ENCODE results near the gene TBL1X. TPM values are rescaled to one million over a fixed set of nuclear protein-coding genes. Genes with fewer than 3 reads are reported as not detected.

Gene TBL1X
- polyA plus RNA-seq, 3 donors: 12.5 to 19.5 (median 13.8) TPM

GRCh38 chrX:9436812-9437211 lies 28.0 kb upstream of the TBL1X start:
- peak overlapping the region in 1 of 7 donors; percentile 19 for H3K27ac Mint-ChIP-seq
- Histone ChIP-seq H3K4me1 (ENCODE audit: control insufficient read depth in 1 of 2, insufficient read depth in 2 of 2, low read length in 2 of 2) (peaks cover 22 to 31% of the 10 kb centered on the region in 2 donors), H2AFZ (ENCODE audit: insufficient read depth, low read depth, low read length, poor library complexity, severe bottlenecking) (no peak overlapping the region), H3K79me2 (ENCODE audit: insufficient read depth, low read length) (no peaks in the 10 kb centered on the region), H3K27me3 (ENCODE audit: control insufficient read depth in 2 of 2, insufficient read depth in 2 of 2, low read length in 2 of 2) (peaks cover 0 to 6% of the 10 kb centered on the region in 2 donors), H3K27ac (ENCODE audit: low read depth in 1 of 2, low read length in 2 of 2) (no peak overlapping the region), H3K4me2 (replicated peaks; ENCODE audit: extremely low read depth, low read length, poor library complexity, severe bottlenecking) (no peak overlapping the region), H4K20me1 (ENCODE audit: insufficient read depth, low read length) (no peaks in the 10 kb centered on the region), H3K9me3 (replicated peaks in 1 of 2; ENCODE audit: control insufficient read depth in 1 of 2, insufficient read depth in 1 of 2, low read length in 2 of 2) (no peaks in the 10 kb centered on the region), H3K9ac (ENCODE audit: insufficient read depth, low read length, poor library complexity, severe bottlenecking) (no peak overlapping the region), H3K4me3 (replicated peaks in 1 of 3; ENCODE audit: low read depth in 2 of 3, low read length in 3 of 3) (no peak overlapping the region), H3K36me3 (replicated peaks in 1 of 2; ENCODE audit: control insufficient read depth in 1 of 2, insufficient read depth in 2 of 2, low read length in 2 of 2) (no peaks in the 10 kb centered on the region)
- no peak overlapping the region for H3K4me3 Mint-ChIP-seq
- H3K9me3 Mint-ChIP-seq: no peaks in the 10 kb centered on the region
- H3K4me1 Mint-ChIP-seq: peaks cover 33% of the 10 kb centered on the region
- no CpG with 5 or more reads among the region's 1 CpG for WGBS (ENCODE audit: insufficient coverage)
- DNase-seq: no peak
- intact Hi-C loops (cut with micrococcal nuclease): no loop called here
- no peaks in the 10 kb centered on the region for H3K36me3 Mint-ChIP-seq
- no peak for TF ChIP-seq CTCF (IDR thresholded peaks at IDR 0.05)
- H3K27me3 Mint-ChIP-seq (ENCODE audit: low read depth in 3 of 3): peaks cover 0 to 34% (median 1%) of the 10 kb centered on the region in 3 donors

- Histone ChIP-seq H3K4me3 (replicated peaks in 1 of 3; ENCODE audit: low read depth in 2 of 3, low read length in 3 of 3) (no peak overlapping the region), H3K9me3 (replicated peaks in 1 of 2; ENCODE audit: control insufficient read depth in 1 of 2, insufficient read depth in 1 of 2, low read length in 2 of 2) (no peaks in the 10 kb centered on the region), H3K79me2 (ENCODE audit: insufficient read depth, low read length) (no peaks in the 10 kb centered on the region), H3K4me2 (replicated peaks; ENCODE audit: extremely low read depth, low read length, poor library complexity, severe bottlenecking) (no peak overlapping the region), H4K20me1 (ENCODE audit: insufficient read depth, low read length) (no peaks in the 10 kb centered on the region), H3K27ac (ENCODE audit: low read depth in 1 of 2, low read length in 2 of 2) (no peak overlapping the region), H3K4me1 (ENCODE audit: control insufficient read depth in 1 of 2, insufficient read depth in 2 of 2, low read length in 2 of 2) (peaks cover 33 to 43% of the 10 kb centered on the region in 2 donors), H2AFZ (ENCODE audit: insufficient read depth, low read depth, low read length, poor library complexity, severe bottlenecking) (no peak overlapping the region), H3K27me3 (ENCODE audit: control insufficient read depth in 2 of 2, insufficient read depth in 2 of 2, low read length in 2 of 2) (peaks cover 0 to 6% of the 10 kb centered on the region in 2 donors), H3K36me3 (replicated peaks in 1 of 2; ENCODE audit: control insufficient read depth in 1 of 2, insufficient read depth in 2 of 2, low read length in 2 of 2) (no peaks in the 10 kb centered on the region), H3K9ac (ENCODE audit: insufficient read depth, low read length, poor library complexity, severe bottlenecking) (no peak overlapping the region)
- Mint-ChIP-seq H3K27ac (no peak overlapping the region), H3K36me3 (no peaks in the 10 kb centered on the region), H3K4me1 (peaks cover 35% of the 10 kb centered on the region), H3K4me3 (no peak overlapping the region), H3K27me3 (ENCODE audit: low read depth in 3 of 3) (peaks cover 0 to 28% (median 1%) of the 10 kb centered on the region in 3 donors), H3K9me3 (peaks cover 0 to 6% (median 0%) of the 10 kb centered on the region in 7 donors)
- DNase-seq: no peak
- intact Hi-C loops (cut with micrococcal nuclease): no loop called here
- no peak for TF ChIP-seq CTCF (IDR thresholded peaks at IDR 0.05)
- 100% methylated on average over 1 of the region's 3 CpGs for WGBS (ENCODE audit: insufficient coverage)
Measured at GRCh38 chrX:9438933-9439494, 25.8 kb upstream of the TBL1X start.
